Bronchial epithelial cell (primary cell): Measurements from ENCODE around the gene UBE2R2. TPM values are rescaled to one million over a fixed set of nuclear protein-coding genes. Genes with fewer than 3 reads are reported as not detected.
"Not testable (repeated sequence)": the region's sequence is repeated elsewhere in the genome, so short reads cannot be mapped to it uniquely, and the experiment has no call there.

Experiments
- DNase-seq: peaks from one replicate; pipeline ENCODE4 v3.0.0-alpha.2; 2010; ENCODE audit warnings: low read depth
- FAIRE-seq: peaks from 2 replicates; lab custom pipeline; 2011; peaks lifted over from hg19 to GRCh38; lab: Jason Lieb, UNC
- H3K27me3 ChIP-seq: 2 replicates; pipeline ENCODE4 v1.5.1; 2011; ENCODE audit warnings: low read length; ENCODE audit not compliant: control insufficient read depth, insufficient read depth
- H3K36me3 ChIP-seq: 2 replicates; pipeline ENCODE4 v1.5.1; 2011; ENCODE audit warnings: low read length; ENCODE audit not compliant: control insufficient read depth, insufficient read depth
- H3K4me3 ChIP-seq: 2 replicates; pipeline ENCODE4 v1.5.1; 2011; ENCODE audit warnings: mild to moderate bottlenecking, low read depth, low read length, control low read depth
- CTCF ChIP-seq: IDR thresholded peaks from 2 replicates; pipeline ENCODE4 v1.5.1; 2011; ENCODE audit warnings: mild to moderate bottlenecking, moderate library complexity, low read length, control low read depth, inconsistent platforms; ENCODE audit not compliant: insufficient read depth, severe bottlenecking
- total RNA-seq: library from RNA; depleted of rRNA; stranded (reverse); fragments of >200 nt; gene quantifications from 2 replicates; pipeline ENCODE4 v1.2.1, GENCODE V29; 2014

Gene UBE2R2
- total RNA-seq, 1 donor from 2014 or later: 14.0 TPM

DNA sequence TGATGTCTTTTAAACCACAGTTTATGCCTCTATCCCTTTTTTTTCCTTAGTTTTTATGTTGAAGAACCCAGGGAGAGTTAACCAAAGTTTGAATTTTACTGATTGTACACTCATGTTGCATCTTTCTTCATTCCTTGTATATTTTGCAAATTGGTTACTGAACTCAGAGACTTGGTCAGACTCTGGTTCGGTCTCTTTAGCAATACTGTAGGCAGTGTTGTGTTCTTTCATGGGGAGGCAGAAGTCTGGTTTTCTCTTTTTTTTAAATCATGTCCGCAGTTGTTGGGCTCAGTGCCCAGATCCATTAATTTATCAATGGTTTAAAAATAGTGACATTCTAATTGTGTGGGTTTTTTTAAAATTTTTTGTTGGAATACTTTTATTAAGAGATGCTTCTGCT is 23.4 kb downstream of the UBE2R2 start:
- Histone ChIP-seq H3K36me3 (no peaks in the 10 kb centered on the region), H3K4me3 (no peak overlapping the region), H3K27me3 (no peaks in the 10 kb centered on the region)
- FAIRE-seq: no peak
- no peak for DNase-seq
- TF ChIP-seq CTCF: no peak

DNA sequence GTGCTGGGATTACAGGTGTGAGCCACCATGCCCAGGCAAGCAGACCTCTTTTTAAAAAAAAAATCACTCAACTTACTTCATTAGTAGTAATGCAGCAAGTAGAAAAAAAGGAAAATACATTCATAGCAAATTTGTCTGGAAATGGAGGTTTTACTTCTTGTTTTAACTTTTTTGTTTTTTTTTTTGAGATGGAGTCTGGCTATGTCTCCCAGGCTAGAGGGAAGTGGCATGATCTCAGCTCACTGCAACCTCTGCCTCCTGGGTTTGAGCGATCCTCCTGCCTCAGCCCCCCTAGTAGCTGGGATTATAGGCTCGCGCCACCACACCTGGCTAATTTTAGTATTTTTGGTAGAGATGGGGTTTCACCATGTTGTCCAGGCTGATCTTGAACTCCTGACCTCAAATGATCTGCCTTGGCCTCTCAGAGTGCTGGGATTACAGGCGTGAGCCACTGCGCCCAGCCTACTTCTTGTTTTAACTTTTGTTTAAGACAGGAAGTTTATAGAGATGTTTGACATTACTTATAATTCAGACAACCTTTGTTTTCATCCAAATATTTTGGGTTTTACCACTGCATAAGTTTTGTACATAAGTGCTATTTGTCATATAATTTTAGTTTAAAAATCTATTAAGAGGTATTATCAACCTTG is 26.5 kb downstream of the UBE2R2 start:
- FAIRE-seq: no peak

DNA sequence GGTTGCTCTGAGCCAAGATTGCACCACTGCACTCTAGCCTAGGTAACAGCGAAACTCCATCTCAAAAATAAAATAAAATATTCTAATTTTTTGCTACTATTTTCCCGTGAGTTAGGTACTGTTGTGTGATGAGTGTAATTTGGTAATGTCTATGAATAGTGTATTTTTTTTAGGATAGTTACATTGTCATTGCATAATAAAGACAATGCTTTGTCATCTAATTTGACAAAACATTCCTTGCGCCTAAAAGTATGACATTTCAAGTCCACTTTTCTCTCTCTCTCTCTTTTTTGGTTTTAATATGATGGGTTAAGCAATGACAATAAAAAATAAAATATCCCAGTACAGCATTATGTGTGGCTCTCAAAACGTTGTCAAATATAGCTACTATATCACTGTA is 29.3 kb downstream of the UBE2R2 start:
- no peak for TF ChIP-seq CTCF
- FAIRE-seq: no peak
- no peak for DNase-seq
- Histone ChIP-seq H3K27me3 (no peaks in the 10 kb centered on the region), H3K36me3 (no peaks in the 10 kb centered on the region), H3K4me3 (no peak overlapping the region)

More for the DNA sequence above, 26.5 kb downstream of the UBE2R2 start:
- Histone ChIP-seq H3K27me3 (no peaks in the 10 kb centered on the region), H3K4me3 (no peak overlapping the region), H3K36me3 (no peaks in the 10 kb centered on the region)
- no peak for DNase-seq
- no peak for TF ChIP-seq CTCF

DNA sequence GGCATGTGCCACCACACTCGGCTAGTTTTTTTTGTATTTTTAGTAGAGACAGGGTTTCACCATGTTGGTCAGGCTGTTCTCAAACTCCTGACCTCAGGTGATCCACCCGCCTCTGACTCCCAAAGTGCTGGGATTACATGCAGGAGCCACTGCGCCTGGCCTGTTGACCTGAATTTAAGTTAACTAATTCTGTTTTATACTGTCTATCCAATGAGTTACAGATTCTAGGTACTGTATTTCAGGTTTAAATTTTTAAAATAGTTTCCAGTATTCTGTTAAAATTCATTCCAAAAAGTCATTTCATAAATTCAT is 30.9 kb downstream of the UBE2R2 start:
- FAIRE-seq: not testable (repeated sequence)

DNA sequence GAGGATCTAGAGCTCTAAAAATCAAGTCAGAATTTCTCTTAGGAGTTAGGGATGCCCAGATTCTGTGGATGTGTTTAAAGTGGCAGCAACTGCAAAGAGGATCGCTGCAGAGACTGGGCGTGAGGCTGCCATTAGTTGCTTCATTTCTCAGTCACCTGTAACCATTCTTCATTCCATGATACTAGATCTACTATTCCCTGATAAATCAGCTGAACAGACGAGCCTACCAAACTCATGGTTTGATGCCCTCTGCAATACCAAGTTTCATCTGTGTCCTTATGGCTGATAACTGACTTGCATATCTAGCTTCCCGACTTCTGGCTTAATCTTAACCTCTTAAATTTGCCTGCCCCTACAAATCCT is 33.3 kb downstream of the UBE2R2 start:
- TF ChIP-seq CTCF: no peak
- peak; percentile 3 for DNase-seq
- FAIRE-seq: no peak
- Histone ChIP-seq H3K4me3 (no peak overlapping the region), H3K27me3 (no peaks in the 10 kb centered on the region), H3K36me3 (no peaks in the 10 kb centered on the region)

More for the DNA sequence above, 30.9 kb downstream of the UBE2R2 start:
- not testable (repeated sequence) for H3K4me3 ChIP-seq, H3K36me3 ChIP-seq, DNase-seq, H3K27me3 ChIP-seq

GRCh38 chr9:33850677-33851076 is 33.7 kb downstream of the UBE2R2 start:
- DNase-seq: peak; percentile 31
- no peak for TF ChIP-seq CTCF
- H3K36me3 ChIP-seq: no peaks in the 10 kb centered on the region
- FAIRE-seq: no peak
- H3K4me3 ChIP-seq: no peak overlapping the region
- H3K27me3 ChIP-seq: no peaks in the 10 kb centered on the region
